Stimulated activated CD8-positive, alpha-beta memory T cell treated with anti-CD3 and anti-CD28 coated beads, Interleukin-7, amount 100 ng/mL, for 24 hours (primary cell): ENCODE data around the gene DLX4.

ENCODE experiments used
- DNase-seq: peaks from one replicate; pipeline ENCODE4 v3.0.0-alpha.2; 2020; ENCODE audit warnings: low read depth

The DLX4 gene

GRCh38 chr17:49969134-49969759 lies at the start of gene DLX4:
DLX4 (plus strand) TSS chr17:49969190; CDS start chr17:49969469, 279 bp downstream.
- DNase-seq, result no peak

GRCh38 chr17:49920030-49920769 lies 48.8 kb upstream of the DLX4 start:
- DNase-seq, result no peak

GRCh38 chr17:49922095-49922494 lies 46.9 kb upstream of the DLX4 start:
- DNase-seq, result no peak

- no peak for DNase-seq
Observed at GRCh38 chr17:49924116-49924515, 44.9 kb upstream of the DLX4 start.

GRCh38 chr17:49924589-49924988 lies 44.4 kb upstream of the DLX4 start:
- no peak for DNase-seq

GRCh38 chr17:49925921-49926320 lies 43.1 kb upstream of the DLX4 start:
- no peak for DNase-seq

GRCh38 chr17:49926886-49927285 lies 42.1 kb upstream of the DLX4 start:
- DNase-seq, result no peak

GRCh38 chr17:49928126-49928800 lies 40.7 kb upstream of the DLX4 start:
- no peak for DNase-seq

- DNase-seq, result no peak
Observed at GRCh38 chr17:49928837-49929475, 40.0 kb upstream of the DLX4 start.

GRCh38 chr17:49930880-49931279 lies 38.1 kb upstream of the DLX4 start:
- DNase-seq, result no peak

GRCh38 chr17:49931416-49932137 lies 37.4 kb upstream of the DLX4 start:
- DNase-seq, result no peak

- no peak for DNase-seq
Observed at GRCh38 chr17:49932138-49932723, 36.8 kb upstream of the DLX4 start.

GRCh38 chr17:49932901-49933300 lies 36.1 kb upstream of the DLX4 start:
- DNase-seq, result no peak

- no peak for DNase-seq
Observed at GRCh38 chr17:49935526-49936210, 33.3 kb upstream of the DLX4 start.

- DNase-seq, result no peak
Observed at GRCh38 chr17:49936386-49936785, 32.6 kb upstream of the DLX4 start.

- no peak for DNase-seq
Observed at GRCh38 chr17:49939318-49939717, 29.7 kb upstream of the DLX4 start.

- no peak for DNase-seq
Observed at GRCh38 chr17:49941427-49941826, 27.6 kb upstream of the DLX4 start.

GRCh38 chr17:49942947-49943346 lies 26.0 kb upstream of the DLX4 start:
- DNase-seq, result no peak

GRCh38 chr17:49944273-49944870 lies 24.6 kb upstream of the DLX4 start:
- no peak for DNase-seq

GRCh38 chr17:49946208-49946607 lies 22.8 kb upstream of the DLX4 start:
- no peak for DNase-seq
